K562 (cell line): ENCODE measurements around the gene ITSN1. TPM values are rescaled to one million over a fixed set of nuclear protein-coding genes. Genes with fewer than 3 reads are reported as not detected.

Source experiments
- ATAC-seq: fragments of 200-7000 bp; cut with Tn5 transposase; 3 replicates; pipeline ENCODE4 v1.9.1; 2020; ENCODE audit warnings: moderate library complexity
- BruUV-seq: library from RNA; stranded (reverse); fragments of 400-500 nt; replicated peaks from 2 replicates; lab custom pipeline; 2021; lab: Mats Ljungman, UMichigan
- CTCF ChIA-PET: fragments of 300-600 bp; formaldehyde crosslinking; extraction: SDS; loops from one replicate; lab custom pipeline; 2021; ENCODE audit warnings: low intra/inter-chr PET ratio; lab: Yijun Ruan, JAX
- POLR2A ChIA-PET: fragments of 300-600, 350-650 bp; sonication (Branson Sonifier 250); formaldehyde crosslinking; extraction: SDS; loops from one replicate; lab custom pipeline; 2021; ENCODE audit warnings: antibody characterized with exemption, inconsistent platforms; lab: Yijun Ruan, JAX
- DNase-seq, 4 experiments: peaks; one replicate each; pipeline versions ENCODE4 v3.0.0 to v3.0.0-alpha.2; 2011 to 2018; ENCODE audit warnings: low spot score in 3 of 4, mixed read lengths in 3 of 4; ENCODE audit errors: extremely low read depth in 1 of 4
- FAIRE-seq: peaks from 2 replicates; lab custom pipeline; 2011; peaks lifted over from hg19 to GRCh38; lab: Jason Lieb, UNC
- H2AFZ ChIP-seq: 2 replicates; pipeline ENCODE4 v1.6.0; 2011; ENCODE audit warnings: low read depth, low read length, control low read depth, inconsistent platforms
- H3K27ac ChIP-seq: fragments of 200-600 bp; 3 replicates; pipeline ENCODE4 v1.8.0; 2011; ENCODE audit warnings: low read depth, mild to moderate bottlenecking, control low read depth, inconsistent platforms, low read length, moderate library complexity, mixed read lengths; ENCODE audit errors: extremely low read depth
- H3K27me3 ChIP-seq, 2 experiments: fragments of 300-600 bp in 1 of 2; 2 replicates in 1 of 2; 3 replicates in 1 of 2; pipeline versions ENCODE4 v1.6.0 to v1.8.0; 2011; ENCODE audit warnings: inconsistent platforms in 2 of 2, low read length in 2 of 2, mild to moderate bottlenecking in 1 of 2, mixed read lengths in 1 of 2, moderate library complexity in 1 of 2; ENCODE audit not compliant: control insufficient read depth in 2 of 2, insufficient read depth in 2 of 2
- H3K36me3 ChIP-seq: fragments of 300-600 bp; 3 replicates; pipeline ENCODE4 v1.8.0; 2011; ENCODE audit warnings: mild to moderate bottlenecking, low read length, inconsistent platforms; ENCODE audit not compliant: control insufficient read depth, insufficient read depth
- H3K4me1 ChIP-seq, 2 experiments: fragments of 200-600 bp in 1 of 2; replicated peaks in 1 of 2; 2 replicates in 1 of 2; 3 replicates in 1 of 2; pipeline versions ENCODE4 v1.5.1 to v1.8.0; 2011; ENCODE audit warnings: inconsistent platforms in 2 of 2, low read length in 2 of 2, mild to moderate bottlenecking in 1 of 2, mixed read lengths in 1 of 2, moderate library complexity in 1 of 2; ENCODE audit not compliant: control insufficient read depth in 2 of 2, insufficient read depth in 2 of 2
- H3K4me2 ChIP-seq: 2 replicates; pipeline ENCODE4 v1.6.1; 2011; ENCODE audit warnings: low read length, control low read depth, inconsistent platforms, mixed read lengths; ENCODE audit not compliant: insufficient read depth
- H3K4me3 ChIP-seq: fragments of 200-600 bp; sonication (generic), shearing (Covaris generic); 2 replicates; pipeline ENCODE4 v1.5.1; 2016; ENCODE audit warnings: control low read depth, inconsistent platforms
- H3K79me2 ChIP-seq: fragments of 200-600 bp; 3 replicates; pipeline ENCODE4 v1.8.0; 2011; ENCODE audit warnings: low read length, inconsistent platforms; ENCODE audit not compliant: control insufficient read depth, insufficient read depth
- H3K9ac ChIP-seq, 2 experiments: 2 replicates each; pipeline versions ENCODE4 v1.6.0 to v1.6.1; 2011; ENCODE audit warnings: low read depth in 2 of 2, low read length in 2 of 2, control low read depth in 1 of 2, inconsistent platforms in 1 of 2, mild to moderate bottlenecking in 1 of 2, mixed read lengths in 1 of 2; ENCODE audit not compliant: insufficient read depth in 1 of 2
- H3K9me1 ChIP-seq: one replicate; pipeline ENCODE4 v1.6.0; 2011; ENCODE audit warnings: inconsistent platforms, mild to moderate bottlenecking, low read length, moderate library complexity; ENCODE audit not compliant: control insufficient read depth, insufficient read depth
- H3K9me3 ChIP-seq: replicated peaks from 2 replicates; pipeline ENCODE4 v1.5.1; 2011; ENCODE audit warnings: low read depth, low read length, inconsistent platforms; ENCODE audit not compliant: control insufficient read depth, insufficient read depth
- H4K20me1 ChIP-seq: replicated peaks from 2 replicates; pipeline ENCODE4 v1.6.1; 2011; ENCODE audit warnings: low read length, inconsistent platforms, mixed read lengths; ENCODE audit not compliant: control insufficient read depth, insufficient read depth
- CXXC5 ChIP-seq: fragments of 250-450 bp; sonication (Bioruptor Pico); IDR thresholded peaks from 2 replicates; pipeline ENCODE4 v1.8.0; 2022; ENCODE audit warnings: inconsistent platforms, mild to moderate bottlenecking, moderate library complexity
- E2F6 ChIP-seq, 2 experiments: IDR thresholded peaks; 2 replicates each; pipeline ENCODE4 v1.6.1; 2011; ENCODE audit warnings: borderline replicate concordance in 1 of 2, control low read depth in 1 of 2, low read depth in 1 of 2, low read length in 1 of 2, mild to moderate bottlenecking in 1 of 2, mixed read lengths in 1 of 2, moderate library complexity in 1 of 2; ENCODE audit not compliant: insufficient read depth in 1 of 2, insufficient read length in 1 of 2, poor library complexity in 1 of 2, severe bottlenecking in 1 of 2; ENCODE audit errors: extremely low read depth in 1 of 2
- EP400 ChIP-seq: fragments of 450-650 bp; IDR thresholded peaks from 2 replicates; pipeline ENCODE4 v1.6.1; 2017; ENCODE audit warnings: antibody characterized with exemption, mild to moderate bottlenecking, moderate library complexity
- ETS2 ChIP-seq: IDR thresholded peaks from 2 replicates; pipeline ENCODE4 v1.6.1; 2016; ENCODE audit warnings: borderline replicate concordance, missing genetic modification characterization, mild to moderate bottlenecking, moderate library complexity, missing compliant biosample characterization; ENCODE audit not compliant: poor library complexity, severe bottlenecking
- FOXM1 ChIP-seq, 2 experiments: fragments of 450-650 bp in 1 of 2; sonication (generic) in 1 of 2; formaldehyde crosslinking in 1 of 2; IDR thresholded peaks; 2 replicates each; pipeline versions ENCODE4 v1.6.1 to v1.9.0; 2017 to 2022; ENCODE audit warnings: low read depth in 2 of 2, mild to moderate bottlenecking in 2 of 2, missing genetic modification reagents in 1 of 2, moderate library complexity in 1 of 2
- FOXP4 ChIP-seq: sonication (generic); formaldehyde crosslinking; IDR thresholded peaks from 2 replicates; pipeline ENCODE4 v1.8.0; 2022; ENCODE audit warnings: mild to moderate bottlenecking, missing genetic modification reagents, borderline replicate concordance
- MAFF ChIP-seq: IDR thresholded peaks from 2 replicates; pipeline ENCODE4 v1.6.1; 2012; ENCODE audit warnings: low read length, improper control_type of control experiment
- MCM5 ChIP-seq: fragments of 450-650 bp; IDR thresholded peaks from 2 replicates; pipeline ENCODE4 v1.6.1; 2016; ENCODE audit warnings: low read depth
- MECOM ChIP-seq: fragments of 250-450 bp; sonication (Bioruptor Pico); IDR thresholded peaks from 2 replicates; pipeline ENCODE4 v1.8.0; 2022; ENCODE audit warnings: inconsistent platforms
- NR3C1 ChIP-seq: sonication (generic); formaldehyde crosslinking; IDR thresholded peaks from 2 replicates; pipeline ENCODE4 v1.8.1; 2022; ENCODE audit warnings: missing genetic modification reagents
- PHTF2 ChIP-seq: fragments of 250-450 bp; sonication (Bioruptor Pico); IDR thresholded peaks from 2 replicates; pipeline ENCODE4 v1.5.0; 2021; ENCODE audit warnings: mild to moderate bottlenecking
- PKNOX1 ChIP-seq: fragments of 450-650 bp; IDR thresholded peaks from 2 replicates; pipeline ENCODE4 v1.6.1; 2016
- SMAD4 ChIP-seq: fragments of 250-450 bp; sonication (Bioruptor Pico); conservative IDR thresholded peaks from 2 replicates; pipeline ENCODE4 v1.8.0; 2021; ENCODE audit warnings: inconsistent platforms, mild to moderate bottlenecking, moderate library complexity
- SMARCC2 ChIP-seq: fragments of 450-650 bp; IDR thresholded peaks from 2 replicates; pipeline ENCODE4 v1.6.1; 2017; ENCODE audit warnings: antibody characterized with exemption, moderate library complexity, mild to moderate bottlenecking, low read depth
- ZNF347 ChIP-seq: fragments of 450-650 bp; formaldehyde crosslinking; IDR thresholded peaks from 2 replicates; pipeline ENCODE4 v1.4.0; 2020; ENCODE audit warnings: low read depth, mild to moderate bottlenecking, moderate library complexity
- ZNF584 ChIP-seq: fragments of 200-800 bp; sonication (Bioruptor generic); IDR thresholded peaks from 2 replicates; pipeline ENCODE4 v1.6.1; 2016; ENCODE audit warnings: low read depth, mild to moderate bottlenecking, missing genetic modification characterization, missing compliant biosample characterization
- ZNF778 ChIP-seq: fragments of 450-650 bp; formaldehyde crosslinking; IDR thresholded peaks from 2 replicates; pipeline ENCODE4 v1.4.0; 2020; ENCODE audit warnings: mild to moderate bottlenecking, moderate library complexity
- WGBS: fragments of 100-300 bp; shearing (Covaris generic); methylation state at CpG from one replicate; pipeline ENCODE4 v1.1.6; 2016; ENCODE audit warnings: low coverage, mixed read lengths; ENCODE audit not compliant: insufficient coverage; ENCODE audit errors: missing lambda C conversion rate; 5-methylcytosine and 5-hydroxymethylcytosine counted together
- in situ Hi-C: fragments of 300-500 bp; cut with MboI; formaldehyde crosslinking; loops from 4 replicates; pipeline ENCODE4 v1.15.0; 2018; ENCODE audit warnings: inconsistent platforms, mixed read lengths
- intact Hi-C: fragments of 100-400 bp; cut with micrococcal nuclease; formaldehyde crosslinking; loops from 2 replicates; pipeline ENCODE4 v1.14.2; 2022
- polyA plus RNA-seq, 8 experiments: library from polyadenylated mRNA; depleted of rRNA in 4 of 8; stranded (reverse) in 5 of 8; unstranded in 3 of 8; fragments of >200 nt; fragmentation: Nextera tagmentation in 2 of 8; fragmentation: Illumina TruSeq in 1 of 8; extraction: Ambion mirVana in 2 of 8; extraction: Trizol in 1 of 8; gene quantifications; 2 replicates each; pipeline versions ENCODE4 v1.2.1 to v1.2.3, GENCODE V29; 2011 to 2014; ENCODE audit warnings: inconsistent platforms in 1 of 8, missing spikeins in 1 of 8
- total RNA-seq, 7 experiments: library from RNA; depleted of rRNA in 6 of 7; stranded (reverse); fragments of >200 nt in 6 of 7; fragmentation: Illumina TruSeq in 2 of 7; extraction: Trizol in 2 of 7; gene quantifications; 2 replicates each; pipeline versions ENCODE4 v1.2.1 to v1.2.3, GENCODE V29; 2011 to 2021; ENCODE audit warnings: low replicate concordance in 1 of 7

The ITSN1 gene
- total and polyA plus RNA-seq, 9 of the 15 experiments (the other 6 are each of a cell fraction or from before 2014, with no cell fraction given), result 1.1 to 12.6 (median 4.8) TPM

- FAIRE-seq (no peak), ATAC-seq (peak; percentile 40), DNase-seq (peak; percentile 44 to 66 (median 54))
- CTCF ChIA-PET, result no interaction called here
- POLR2A ChIA-PET, result interaction anchor here (0.6 to 3.7 kb wide), 14 partner anchors 9 to 1002 kb away, joined by 3 to 30 read pairs (median 4); no protein-coding TSS in a partner anchor
- BruUV-seq, result no TSS peak
- no peaks in the 10 kb centered on the region for H3K36me3 ChIP-seq
- peaks cover 17 to 30% of the 10 kb centered on the region in 2 experiments for H3K4me1 ChIP-seq
- H3K79me2 ChIP-seq, result no peaks in the 10 kb centered on the region
- H3K4me2 ChIP-seq, result peak overlapping the region; percentile 72
- no peaks in the 10 kb centered on the region for H4K20me1 ChIP-seq
- in situ Hi-C loops, result no loop called here
- H3K9me1 ChIP-seq, result no peaks in the 10 kb centered on the region
- H3K9ac ChIP-seq, result peak overlapping the region; percentile 67 to 75
- no peaks in the 10 kb centered on the region for H3K27me3 ChIP-seq
- 43% methylated on average over 17 of the region's 17 CpGs for WGBS
- no peaks in the 10 kb centered on the region for H3K9me3 ChIP-seq
- no peak overlapping the region; the same call in 1 of the 2 replicates for H3K4me3 ChIP-seq
- peak overlapping the region; percentile 86 for H2AFZ ChIP-seq
- intact Hi-C loops, result no loop called here
- peak overlapping the region; percentile 90 for H3K27ac ChIP-seq
- TF ChIP-seq E2F6 (IDR thresholded peaks at IDR 0.05; ENCODE audit: borderline replicate concordance in 1 of 2, extremely low read depth in 1 of 2, insufficient read depth in 1 of 2, insufficient read length in 1 of 2, low read depth in 1 of 2, low read length in 1 of 2, poor library complexity in 1 of 2, severe bottlenecking in 1 of 2), result no peak
- TF ChIP-seq FOXP4 (CRISPR knock-in tag), result no peak
- no peak for TF ChIP-seq SMARCC2
- TF ChIP-seq ZNF778, result no peak
- no peak for TF ChIP-seq PHTF2 (CRISPR knock-in tag)
- TF ChIP-seq MCM5, result no peak
- peak; percentile 80 for TF ChIP-seq ZNF584 (CRISPR knock-in tag)
- no peak for TF ChIP-seq NR3C1 (CRISPR knock-in tag)
- no peak for TF ChIP-seq MAFF
- 0 out of 2 replicates have a peak, but pooled peaks have one; percentile 13 for TF ChIP-seq CXXC5 (CRISPR knock-in tag)
- no peak for TF ChIP-seq ETS2 (tag)
- no peak for TF ChIP-seq MECOM (CRISPR knock-in tag)
- TF ChIP-seq FOXM1 (IDR thresholded peaks at IDR 0.05; ENCODE audit: low read depth), result 0 out of 2 replicates have a peak, but pooled peaks have one; percentile 8
- TF ChIP-seq FOXM1 (CRISPR knock-in tag; IDR thresholded peaks at IDR 0.05; ENCODE audit: low read depth), result no peak
- no peak for TF ChIP-seq ZNF347 (CRISPR knock-in tag)
- TF ChIP-seq EP400, result no peak
- no peak for TF ChIP-seq SMAD4 (CRISPR knock-in tag)
- no peak for TF ChIP-seq PKNOX1
Observed at GRCh38 chr21:33948096-33948950, 306.0 kb downstream of the ITSN1 start.
